ENCODE measurements around the gene TEX2.
"Not testable (repeated sequence)": the region's sequence is repeated elsewhere in the genome, so short reads cannot be mapped to it uniquely, and the experiment has no call there.

TEX2 gene

DNA sequence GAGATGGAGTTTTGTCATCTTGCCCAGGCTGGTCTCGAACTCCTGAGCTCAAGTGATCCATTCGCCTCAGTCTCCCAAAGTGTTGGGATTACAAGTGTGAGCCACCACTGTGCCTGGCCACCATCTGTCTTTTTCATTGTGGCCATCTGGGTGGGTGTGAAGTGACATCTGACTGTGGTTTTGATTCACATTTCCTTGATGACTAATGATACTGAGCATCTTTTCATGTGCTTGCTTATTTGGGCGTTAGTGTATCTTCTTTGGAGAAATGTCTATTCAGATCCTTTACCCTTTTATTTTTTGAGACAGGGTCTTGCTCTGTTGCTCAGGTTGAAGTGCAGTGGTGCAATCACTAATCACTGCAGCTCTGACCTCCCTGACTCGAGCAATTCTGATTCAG, 79.2 kb downstream of the TEX2 start:
- DNase-seq (ENCODE audit: low read depth), result no peak
- TF ChIP-seq, protein P1, sequence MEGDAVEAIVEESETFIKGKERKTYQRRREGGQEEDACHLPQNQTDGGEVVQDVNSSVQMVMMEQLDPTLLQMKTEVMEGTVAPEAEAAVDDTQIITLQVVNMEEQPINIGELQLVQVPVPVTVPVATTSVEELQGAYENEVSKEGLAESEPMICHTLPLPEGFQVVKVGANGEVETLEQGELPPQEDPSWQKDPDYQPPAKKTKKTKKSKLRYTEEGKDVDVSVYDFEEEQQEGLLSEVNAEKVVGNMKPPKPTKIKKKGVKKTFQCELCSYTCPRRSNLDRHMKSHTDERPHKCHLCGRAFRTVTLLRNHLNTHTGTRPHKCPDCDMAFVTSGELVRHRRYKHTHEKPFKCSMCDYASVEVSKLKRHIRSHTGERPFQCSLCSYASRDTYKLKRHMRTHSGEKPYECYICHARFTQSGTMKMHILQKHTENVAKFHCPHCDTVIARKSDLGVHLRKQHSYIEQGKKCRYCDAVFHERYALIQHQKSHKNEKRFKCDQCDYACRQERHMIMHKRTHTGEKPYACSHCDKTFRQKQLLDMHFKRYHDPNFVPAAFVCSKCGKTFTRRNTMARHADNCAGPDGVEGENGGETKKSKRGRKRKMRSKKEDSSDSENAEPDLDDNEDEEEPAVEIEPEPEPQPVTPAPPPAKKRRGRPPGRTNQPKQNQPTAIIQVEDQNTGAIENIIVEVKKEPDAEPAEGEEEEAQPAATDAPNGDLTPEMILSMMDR (IDR thresholded peaks at IDR 0.05; ENCODE audit: control insufficient read depth, extremely low read depth, insufficient read depth), result no peak
- H3K4me3 ChIP-seq (ENCODE audit: low read depth, low read length), result no peak overlapping the region

DNA sequence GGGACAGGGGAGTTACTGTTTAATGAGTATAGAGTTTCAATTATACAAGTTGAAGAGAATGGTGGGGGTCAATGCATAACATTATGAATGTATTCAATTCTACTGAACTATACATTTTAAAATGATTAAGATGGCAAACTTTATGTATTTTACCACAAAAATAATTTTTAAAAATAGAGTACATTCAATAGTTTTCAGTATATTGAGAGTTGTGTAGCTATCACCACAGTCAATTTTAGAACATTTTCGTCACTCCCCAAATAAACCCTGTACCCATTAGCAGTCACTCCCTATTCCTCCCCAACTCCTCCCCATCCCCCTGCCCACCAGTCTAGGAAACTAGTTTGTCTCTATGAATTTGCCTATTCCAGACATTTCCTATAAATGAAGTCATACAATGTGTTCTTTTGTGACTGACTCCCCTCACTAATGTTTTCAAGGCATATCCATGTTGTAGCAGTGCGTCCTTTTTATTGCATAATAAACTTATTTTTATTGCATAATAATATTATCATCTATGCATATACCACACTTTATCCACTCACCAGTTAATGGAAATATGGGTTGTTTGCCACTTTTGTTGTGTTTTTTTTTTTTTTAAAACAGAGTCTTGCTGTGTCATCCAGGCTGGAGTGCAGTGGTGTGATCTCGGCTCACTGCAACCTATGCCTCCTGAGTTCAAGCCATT, 80.6 kb downstream of the TEX2 start:
- TF ChIP-seq, protein P1 (IDR thresholded peaks at IDR 0.05; ENCODE audit: control insufficient read depth, extremely low read depth, insufficient read depth), result no peak
- no peak overlapping the region for H3K4me3 ChIP-seq (ENCODE audit: low read depth, low read length)
- no peak for DNase-seq (ENCODE audit: low read depth)

DNA sequence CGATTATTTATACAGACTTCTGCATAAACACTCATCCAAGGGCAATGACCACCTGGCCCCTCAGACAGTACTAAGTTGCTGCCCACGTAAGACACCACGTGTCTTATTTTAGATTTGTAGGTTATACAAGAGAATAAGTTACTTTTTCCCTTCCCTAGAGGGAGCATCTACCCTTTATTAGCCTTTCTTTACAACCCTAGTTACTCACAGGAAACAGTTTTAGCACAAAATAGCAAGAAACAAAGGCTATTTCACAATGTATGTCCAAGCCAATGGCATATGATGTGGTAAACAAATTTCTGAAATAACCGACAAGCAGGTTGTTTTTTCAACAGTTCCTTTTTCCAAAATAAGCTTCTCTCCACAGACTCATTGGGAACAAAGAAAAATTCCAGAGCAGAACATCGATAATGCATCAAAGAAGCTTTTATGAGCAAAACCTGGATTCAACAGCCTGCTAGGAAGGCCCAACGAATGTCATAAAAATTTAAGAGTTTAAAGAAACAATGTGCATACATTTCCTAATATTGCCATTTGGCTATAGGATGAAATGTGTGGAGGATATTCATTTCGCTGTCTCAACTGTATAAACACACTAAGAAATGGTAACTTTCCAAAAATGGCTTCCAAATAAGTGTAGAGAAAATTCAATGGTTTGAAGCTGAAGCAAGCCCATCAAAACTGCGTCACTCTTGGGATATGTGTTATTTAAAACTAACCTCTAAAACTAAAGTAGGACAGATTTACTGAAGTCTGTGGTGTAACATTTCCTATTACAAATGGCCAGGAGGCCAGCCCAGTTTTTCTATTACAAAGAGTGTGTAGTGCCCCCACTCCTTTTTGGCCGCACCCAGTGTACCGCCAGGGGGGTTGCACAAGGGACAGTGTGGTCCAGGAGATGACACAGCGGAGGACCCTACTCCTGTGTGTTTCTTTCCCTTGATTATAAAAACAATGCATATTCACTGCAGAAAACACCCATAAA, 82.7 kb downstream of the TEX2 start:
- no peak overlapping the region for H3K4me3 ChIP-seq (ENCODE audit: low read depth, low read length)
- no peak for DNase-seq (ENCODE audit: low read depth)
- TF ChIP-seq, protein P1 (IDR thresholded peaks at IDR 0.05; ENCODE audit: control insufficient read depth, extremely low read depth, insufficient read depth), result no peak

DNA sequence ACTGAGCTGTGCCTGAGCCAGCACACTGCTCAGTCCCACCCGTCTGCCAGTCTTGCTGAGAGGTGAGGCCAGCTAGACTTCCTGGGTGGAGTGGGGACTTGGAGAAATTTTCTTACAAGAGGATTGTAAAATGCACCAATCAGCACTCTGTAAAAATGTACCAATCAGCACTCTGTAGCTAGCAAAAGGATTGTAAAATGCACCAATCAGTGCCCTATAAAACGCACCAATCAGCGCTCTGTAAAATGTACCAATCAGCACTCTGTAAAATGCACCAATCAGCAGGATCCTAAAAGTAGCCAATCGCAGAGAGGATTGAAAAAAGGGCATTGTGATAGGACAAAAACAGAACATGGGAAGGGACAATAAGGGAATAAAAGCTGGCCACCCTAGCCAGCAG, 84.0 kb downstream of the TEX2 start:
- DNase-seq (ENCODE audit: low read depth); H3K4me3 ChIP-seq (ENCODE audit: low read depth, low read length): not testable (repeated sequence)

DNA sequence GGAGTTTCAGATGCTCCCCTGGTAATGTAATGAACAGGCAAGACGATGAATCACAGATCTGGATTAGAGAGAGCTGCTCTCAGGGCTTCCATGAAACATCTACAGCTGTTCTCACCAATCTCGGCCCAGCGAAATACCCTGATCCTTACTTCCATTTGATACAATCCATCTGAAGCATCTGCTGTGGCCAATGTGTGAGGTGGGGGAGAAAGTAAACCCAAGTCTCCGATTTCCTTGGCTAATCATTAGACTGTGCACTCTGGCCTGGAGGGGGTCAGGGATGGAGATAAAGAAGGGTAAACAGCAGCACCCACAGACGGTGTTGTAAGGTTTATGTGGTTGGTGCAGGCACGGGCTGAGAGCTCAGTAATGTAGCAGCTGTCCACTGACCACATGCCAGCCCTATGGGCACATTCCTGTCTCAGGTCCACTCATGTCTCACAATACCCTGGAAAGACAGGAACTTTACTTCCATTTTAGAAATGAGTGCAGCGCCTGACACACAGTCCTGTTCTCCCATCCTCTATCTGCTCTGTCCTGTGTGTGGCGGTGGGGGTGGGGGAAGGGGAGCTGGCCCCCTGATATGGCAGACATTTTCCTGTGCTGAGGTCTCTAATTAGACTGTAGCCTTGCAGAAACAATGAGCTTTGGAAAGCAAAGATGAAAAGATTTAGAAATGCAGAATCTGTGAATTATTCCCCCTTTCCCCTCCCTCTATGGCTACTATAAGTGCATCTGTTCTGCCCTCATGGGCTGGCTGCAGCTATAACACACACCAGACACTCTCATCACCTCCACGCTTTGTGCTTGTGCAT, 84.8 kb downstream of the TEX2 start:
- TF ChIP-seq, protein P1 (IDR thresholded peaks at IDR 0.05; ENCODE audit: control insufficient read depth, extremely low read depth, insufficient read depth), result no peak
- DNase-seq (ENCODE audit: low read depth), result no peak
- no peak overlapping the region for H3K4me3 ChIP-seq (ENCODE audit: low read depth, low read length)

DNA sequence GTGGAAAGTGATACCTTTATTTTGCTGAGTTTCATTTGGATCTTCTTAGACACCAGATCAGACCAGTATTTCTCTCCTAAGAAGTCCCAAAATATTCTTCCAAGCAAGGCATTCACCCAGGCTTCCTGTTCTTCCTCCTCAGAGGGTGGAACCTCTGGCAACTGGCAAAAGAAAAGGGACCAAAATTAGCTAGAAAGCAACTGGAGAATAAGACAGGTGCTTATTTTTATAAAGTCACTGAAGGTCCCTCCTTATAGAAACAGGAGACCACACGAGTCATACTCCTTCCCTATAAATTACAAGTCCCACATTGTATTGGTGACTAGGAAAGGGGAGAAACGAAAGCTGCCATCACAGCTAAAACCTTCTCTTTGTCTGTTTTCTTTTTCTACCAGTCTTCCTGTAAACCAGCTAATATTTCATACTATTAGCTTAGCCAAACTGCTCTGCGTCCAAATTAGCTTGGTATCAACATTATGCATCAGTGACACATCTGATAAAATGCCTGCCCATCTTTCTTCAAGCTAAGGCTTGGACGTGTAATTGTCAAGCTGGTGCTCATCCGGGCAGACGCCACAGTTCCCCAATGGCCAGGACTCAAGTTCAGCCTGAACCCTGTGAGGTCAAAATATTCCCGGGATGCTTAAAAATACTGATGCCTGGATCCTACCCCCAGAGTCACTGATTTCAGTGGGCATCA, 85.6 kb downstream of the TEX2 start:
- TF ChIP-seq, protein P1 (IDR thresholded peaks at IDR 0.05; ENCODE audit: control insufficient read depth, extremely low read depth, insufficient read depth), result no peak
- no peak overlapping the region for H3K4me3 ChIP-seq (ENCODE audit: low read depth, low read length)
- no peak for DNase-seq (ENCODE audit: low read depth)

Data from LNCaP clone FGC (cell line).